Esophagus muscularis mucosa (tissue), 3 donors: ENCODE results near the gene CETN3.
"Not testable (repeated sequence)": the region's sequence is repeated elsewhere in the genome, so short reads cannot be mapped to it uniquely, and the experiment has no call there.

Experiments used
- CTCF ChIP-seq, 3 experiments: fragments of 200-600 bp in 2 of 3; fragments of 450-650 bp in 1 of 3; sonication (generic) in 2 of 3; IDR thresholded peaks; one replicate each; pipeline ENCODE4 v1.5.1; 2017 to 2019; ENCODE audit warnings: antibody characterized with exemption in 3 of 3, mild to moderate bottlenecking in 2 of 3, moderate library complexity in 1 of 3
- POLR2A ChIP-seq: fragments of 450-650 bp; IDR thresholded peaks from one replicate; pipeline ENCODE4 v1.6.1; 2017; ENCODE audit warnings: antibody characterized with exemption, moderate library complexity, mild to moderate bottlenecking, low read depth
- POLR2AphosphoS5 ChIP-seq, 2 donors: sonication (generic); formaldehyde crosslinking; IDR thresholded peaks; one replicate each; pipeline ENCODE4 v1.6.1; 2017; ENCODE audit warnings: antibody characterized with exemption in 2 of 2

- TF ChIP-seq POLR2AphosphoS5 (IDR thresholded peaks at IDR 0.05); CTCF (IDR thresholded peaks at IDR 0.05); POLR2A: not testable (repeated sequence)
Measured at GRCh38 chr5:90343731-90344130, 65.8 kb downstream of the CETN3 start.
